ENCODE measurements around the gene PPFIA2. TPM values are rescaled to one million over a fixed set of nuclear protein-coding genes. Genes with fewer than 3 reads are reported as not detected.

Gene PPFIA2
- total and polyA plus RNA-seq, 9 of the 15 experiments (the other 6 are each of a cell fraction or from before 2014, with no cell fraction given), result not detected

DNA sequence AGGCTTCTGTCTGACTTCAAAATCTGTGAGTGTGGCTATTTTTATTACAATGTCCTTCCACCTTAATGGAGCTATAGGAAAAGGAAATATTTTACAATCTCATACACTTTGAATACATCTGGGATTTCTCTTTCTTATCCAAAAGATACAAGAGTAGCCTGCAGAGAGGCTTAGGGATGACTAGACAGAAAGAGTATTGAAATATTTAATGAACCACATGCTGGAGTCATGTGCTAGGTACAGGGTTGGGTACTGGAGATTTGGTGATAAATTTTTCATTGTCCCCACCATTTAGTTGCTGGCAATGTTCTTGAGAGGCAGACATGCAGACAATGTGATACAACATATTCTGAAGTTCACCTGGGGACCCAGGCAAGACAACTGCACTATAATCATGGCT lies 126.0 kb downstream of the PPFIA2 start:
- ATAC-seq (no peak), DNase-seq (ENCODE audit: extremely low read depth in 1 of 4, low spot score in 3 of 4) (no peak), FAIRE-seq (no peak)
- no TSS peak for BruUV-seq (replicated peaks)
- in situ Hi-C loops (cut with MboI), result no loop called here
- ChIA-PET POLR2A (no interaction called here), CTCF (ENCODE audit: low intra/inter-chr PET ratio) (no interaction called here)
- intact Hi-C loops (cut with micrococcal nuclease), result no loop called here
- no peak overlapping the region for H2AFZ ChIP-seq (ENCODE audit: low read depth, low read length)
- no peak for TF ChIP-seq CCAR2 (IDR thresholded peaks at IDR 0.05; ENCODE audit: low read depth, low read length)
- H3K36me3 ChIP-seq (ENCODE audit: control insufficient read depth, insufficient read depth, low read length), result no peaks in the 10 kb centered on the region
- no peaks in the 10 kb centered on the region for H3K9me1 ChIP-seq (ENCODE audit: control insufficient read depth, insufficient read depth, low read length)
- no peaks in the 10 kb centered on the region; the same call in 1 of the 2 replicates for H3K9me3 ChIP-seq (replicated peaks; ENCODE audit: control insufficient read depth, insufficient read depth, low read depth, low read length)
- H3K27me3 ChIP-seq (ENCODE audit: control insufficient read depth in 2 of 2, insufficient read depth in 2 of 2, low read length in 2 of 2), result no peaks in the 10 kb centered on the region
- no peaks in the 10 kb centered on the region for H4K20me1 ChIP-seq (replicated peaks; ENCODE audit: control insufficient read depth, insufficient read depth, low read length)
- H3K9ac ChIP-seq (ENCODE audit: insufficient read depth in 1 of 2, low read depth in 2 of 2, low read length in 2 of 2), result no peak overlapping the region
- no peaks in the 10 kb centered on the region for H3K4me1 ChIP-seq (replicated peaks in 1 of 2; ENCODE audit: control insufficient read depth in 2 of 2, insufficient read depth in 2 of 2, low read length in 2 of 2)
- H3K79me2 ChIP-seq (ENCODE audit: control insufficient read depth, insufficient read depth, low read length), result no peaks in the 10 kb centered on the region
- H3K4me2 ChIP-seq (ENCODE audit: insufficient read depth, low read length), result no peak overlapping the region
- H3K27ac ChIP-seq (ENCODE audit: extremely low read depth, low read depth, low read length), result no peak overlapping the region
- H3K4me3 ChIP-seq, result no peak overlapping the region

DNA sequence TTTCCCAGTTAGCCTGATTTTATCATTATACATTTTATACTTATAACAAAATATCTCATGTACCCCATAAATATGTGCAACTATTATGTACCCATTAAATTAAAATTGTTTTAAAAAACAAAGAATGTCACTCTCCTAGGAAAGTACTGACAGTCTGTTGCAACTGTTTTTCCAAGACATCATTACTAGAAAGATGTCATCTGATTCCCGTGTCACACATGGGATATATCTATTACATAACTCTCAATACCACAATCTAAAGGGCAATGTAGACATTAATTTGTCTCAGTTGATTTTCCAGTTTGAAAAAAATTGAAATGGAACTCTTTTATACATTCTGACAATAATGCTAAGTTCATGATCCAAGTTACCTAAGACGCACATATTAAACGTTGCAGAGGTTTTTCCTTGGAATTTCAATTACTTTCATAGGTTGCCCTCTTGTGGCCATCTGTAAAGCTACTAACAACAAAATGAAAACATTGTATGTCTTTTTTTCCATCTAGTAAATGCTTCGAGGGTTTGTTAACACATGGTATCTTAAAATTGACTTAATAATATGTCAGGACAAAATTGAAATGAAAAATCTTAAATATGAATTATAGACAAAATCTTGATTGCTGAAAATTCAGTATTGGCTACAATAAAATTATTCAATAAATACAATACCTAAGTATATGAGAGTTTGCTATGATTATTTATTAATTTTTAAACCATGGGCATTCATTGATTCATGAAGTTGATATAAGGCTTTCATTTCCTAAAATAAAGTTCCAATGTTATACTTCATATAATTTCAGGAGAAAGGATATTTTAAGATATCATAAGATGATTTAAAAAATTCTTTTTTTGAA lies 131.6 kb downstream of the PPFIA2 start:
- no peaks in the 10 kb centered on the region for H3K36me3 ChIP-seq (ENCODE audit: control insufficient read depth, insufficient read depth, low read length)
- TF ChIP-seq ARNT (IDR thresholded peaks at IDR 0.05) (no peak), ZKSCAN3 (CRISPR knock-in tag; IDR thresholded peaks at IDR 0.05) (no peak), RAD21 (CRISPR knock-in tag; conservative IDR thresholded peaks at IDR 0.05 in 1 of 2, IDR thresholded peaks at IDR 0.05 in 1 of 2) (peak; percentile 29 to 54; a peak in 3 of 4 replicates), SIN3A (IDR thresholded peaks at IDR 0.05; ENCODE audit: borderline replicate concordance in 2 of 2, control insufficient read depth in 1 of 2, low read depth in 2 of 2, low read length in 2 of 2) (no peak), ZNF644 (tag; IDR thresholded peaks at IDR 0.05; ENCODE audit: low read depth) (no peak)
- TF ChIP-seq, protein P1, sequence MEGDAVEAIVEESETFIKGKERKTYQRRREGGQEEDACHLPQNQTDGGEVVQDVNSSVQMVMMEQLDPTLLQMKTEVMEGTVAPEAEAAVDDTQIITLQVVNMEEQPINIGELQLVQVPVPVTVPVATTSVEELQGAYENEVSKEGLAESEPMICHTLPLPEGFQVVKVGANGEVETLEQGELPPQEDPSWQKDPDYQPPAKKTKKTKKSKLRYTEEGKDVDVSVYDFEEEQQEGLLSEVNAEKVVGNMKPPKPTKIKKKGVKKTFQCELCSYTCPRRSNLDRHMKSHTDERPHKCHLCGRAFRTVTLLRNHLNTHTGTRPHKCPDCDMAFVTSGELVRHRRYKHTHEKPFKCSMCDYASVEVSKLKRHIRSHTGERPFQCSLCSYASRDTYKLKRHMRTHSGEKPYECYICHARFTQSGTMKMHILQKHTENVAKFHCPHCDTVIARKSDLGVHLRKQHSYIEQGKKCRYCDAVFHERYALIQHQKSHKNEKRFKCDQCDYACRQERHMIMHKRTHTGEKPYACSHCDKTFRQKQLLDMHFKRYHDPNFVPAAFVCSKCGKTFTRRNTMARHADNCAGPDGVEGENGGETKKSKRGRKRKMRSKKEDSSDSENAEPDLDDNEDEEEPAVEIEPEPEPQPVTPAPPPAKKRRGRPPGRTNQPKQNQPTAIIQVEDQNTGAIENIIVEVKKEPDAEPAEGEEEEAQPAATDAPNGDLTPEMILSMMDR (IDR thresholded peaks at IDR 0.05 in 2 of 3, conservative IDR thresholded peaks at IDR 0.05 in 1 of 3; ENCODE audit: insufficient read depth in 2 of 3, low read depth in 1 of 3, low read length in 3 of 3), result peak in 2 of 3 experiments; percentile 16 to 34; a peak in 2 of 6 replicates
- H2AFZ ChIP-seq (ENCODE audit: low read depth, low read length), result no peak overlapping the region
- in situ Hi-C loops (cut with MboI), result no loop called here
- H3K27me3 ChIP-seq (ENCODE audit: control insufficient read depth in 2 of 2, insufficient read depth in 2 of 2, low read length in 2 of 2), result no peaks in the 10 kb centered on the region
- no peak overlapping the region for H3K4me2 ChIP-seq (ENCODE audit: insufficient read depth, low read length)
- ChIA-PET POLR2A (no interaction called here), CTCF (ENCODE audit: low intra/inter-chr PET ratio) (no interaction called here)
- H3K4me3 ChIP-seq, result no peak overlapping the region
- no peak overlapping the region for H3K9ac ChIP-seq (ENCODE audit: insufficient read depth in 1 of 2, low read depth in 2 of 2, low read length in 2 of 2)
- no peaks in the 10 kb centered on the region; the same call in 1 of the 2 replicates for H3K9me3 ChIP-seq (replicated peaks; ENCODE audit: control insufficient read depth, insufficient read depth, low read depth, low read length)
- no peak overlapping the region for H3K27ac ChIP-seq (ENCODE audit: extremely low read depth, low read depth, low read length)
- no peaks in the 10 kb centered on the region for H4K20me1 ChIP-seq (replicated peaks; ENCODE audit: control insufficient read depth, insufficient read depth, low read length)
- WGBS (ENCODE audit: insufficient coverage, low coverage, missing lambda C conversion rate), result 7% methylated on average over 4 of the region's 4 CpGs
- intact Hi-C loops (cut with micrococcal nuclease), result loop anchor here (10.0 kb wide), 1 partner anchor 1213 kb away; no protein-coding TSS in a partner anchor
- no peaks in the 10 kb centered on the region for H3K79me2 ChIP-seq (ENCODE audit: control insufficient read depth, insufficient read depth, low read length)
- no peaks in the 10 kb centered on the region for H3K4me1 ChIP-seq (replicated peaks in 1 of 2; ENCODE audit: control insufficient read depth in 2 of 2, insufficient read depth in 2 of 2, low read length in 2 of 2)
- no peak for ATAC-seq
- DNase-seq (ENCODE audit: extremely low read depth in 1 of 4, low spot score in 3 of 4), result peak; percentile 5 to 12 (median 8)
- no peaks in the 10 kb centered on the region for H3K9me1 ChIP-seq (ENCODE audit: control insufficient read depth, insufficient read depth, low read length)
- no TSS peak for BruUV-seq (replicated peaks)
- peak; percentile 15 for FAIRE-seq
